Fibroblast of skin of left biceps (primary cell): ENCODE results near the gene GOLGA6A.
"Not testable (repeated sequence)": the region's sequence is repeated elsewhere in the genome, so short reads cannot be mapped to it uniquely, and the experiment has no call there.

Experiments used
- DNase-seq, 2 experiments: peaks; one replicate each; pipeline ENCODE4 v3.0.0-alpha.2; 2013; ENCODE audit warnings: low read depth in 2 of 2

Gene GOLGA6A

DNA sequence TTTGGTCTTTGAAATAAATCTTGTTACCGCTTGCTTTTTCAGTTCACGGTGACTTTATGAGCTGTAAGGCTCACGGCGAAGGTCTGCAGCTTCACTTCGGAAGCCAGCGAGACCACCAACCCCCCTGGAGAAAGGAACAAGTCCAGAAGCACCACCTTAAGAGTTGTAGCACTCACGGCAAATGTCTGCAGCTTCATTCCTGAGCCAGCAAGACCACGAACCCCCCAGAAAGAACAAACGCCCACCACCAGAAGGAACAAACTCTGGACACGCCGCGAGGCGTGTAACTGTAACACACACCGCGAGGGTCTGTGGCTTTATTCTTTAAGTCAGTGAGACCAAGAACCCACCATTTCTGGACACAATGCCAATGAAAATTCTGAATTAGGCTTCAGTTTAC, 28.8 kb downstream of the GOLGA6A start:
- DNase-seq = no peak

DNA sequence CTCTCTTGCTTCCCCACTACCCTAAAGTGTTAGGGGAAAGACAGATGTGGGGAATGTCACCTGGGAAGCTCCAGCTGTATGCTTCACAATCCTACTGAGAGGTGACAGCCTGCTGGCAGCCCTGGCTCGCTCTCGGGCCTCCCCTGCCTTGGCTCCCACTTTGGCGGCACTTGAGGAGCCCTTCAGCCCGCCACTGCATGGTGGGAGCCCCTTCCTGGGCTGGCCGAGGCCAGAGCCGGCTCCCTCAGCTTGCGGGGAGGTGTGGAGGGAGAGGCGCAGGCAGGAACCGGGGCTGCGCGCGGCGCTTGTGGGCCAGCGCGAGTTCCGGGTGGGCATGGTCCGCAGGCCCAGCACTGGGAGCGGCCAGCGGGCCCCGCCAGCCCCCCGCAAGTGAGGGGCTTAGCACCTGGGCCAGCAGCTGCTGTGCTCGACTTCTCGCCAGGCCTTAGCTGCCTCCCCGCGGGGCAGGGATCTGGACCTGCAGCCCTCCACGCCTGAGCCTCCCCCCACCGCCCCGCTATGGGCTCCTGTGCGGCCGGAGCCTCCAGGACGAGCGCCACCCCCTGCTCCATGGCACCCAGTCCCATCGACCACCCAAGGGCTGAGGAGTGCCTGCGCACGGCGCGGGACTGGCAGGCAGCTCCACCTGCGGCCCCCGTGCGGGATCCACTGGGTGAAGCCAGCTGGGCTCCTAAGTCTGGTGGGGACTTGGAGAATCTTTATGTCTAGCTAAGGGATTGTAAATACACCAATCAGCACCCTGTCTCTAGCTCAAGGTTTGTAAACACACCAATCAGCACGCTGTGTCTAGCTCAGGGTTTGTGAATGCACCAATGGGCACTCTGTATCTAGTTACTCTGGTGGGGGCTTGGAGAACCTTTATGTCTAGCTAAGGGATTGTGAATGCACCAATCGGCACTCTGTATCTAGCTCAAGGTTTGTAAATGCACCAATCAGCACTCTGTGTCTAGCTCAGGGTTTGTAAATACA, 29.8 kb downstream of the GOLGA6A start:
- not testable (repeated sequence) for DNase-seq

DNA sequence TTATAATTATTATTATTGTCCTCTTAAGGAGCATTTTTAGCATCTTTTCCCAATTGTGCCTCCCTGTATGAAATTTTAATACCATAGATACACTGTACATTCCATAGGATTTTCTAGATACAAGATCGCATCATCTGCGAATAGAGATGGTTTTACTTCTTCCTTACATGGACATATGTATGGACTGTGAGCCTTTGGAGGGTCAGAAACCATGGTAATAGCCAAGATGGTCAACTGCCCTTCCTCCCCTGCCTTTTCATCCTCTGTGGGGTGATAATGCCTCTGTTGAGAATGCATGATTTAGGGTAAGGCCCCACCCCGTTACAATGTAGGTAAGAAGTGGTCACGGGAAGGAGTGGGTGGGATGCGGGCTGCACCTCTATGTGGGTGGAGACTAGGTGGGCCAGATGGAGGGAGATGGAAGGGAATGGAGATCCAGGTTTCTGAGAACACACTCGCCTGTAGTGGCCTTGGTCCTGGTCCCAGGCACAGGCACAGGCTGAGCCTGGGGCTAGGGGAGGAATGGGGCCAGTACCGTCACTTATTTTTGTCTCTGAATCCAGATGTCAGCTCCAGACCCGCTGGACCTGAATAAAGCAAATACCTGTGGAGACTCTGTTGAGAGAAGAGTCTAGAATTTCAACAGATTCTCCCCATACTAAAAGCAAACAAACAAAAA, 31.7 kb downstream of the GOLGA6A start:
- no peak for DNase-seq

DNA sequence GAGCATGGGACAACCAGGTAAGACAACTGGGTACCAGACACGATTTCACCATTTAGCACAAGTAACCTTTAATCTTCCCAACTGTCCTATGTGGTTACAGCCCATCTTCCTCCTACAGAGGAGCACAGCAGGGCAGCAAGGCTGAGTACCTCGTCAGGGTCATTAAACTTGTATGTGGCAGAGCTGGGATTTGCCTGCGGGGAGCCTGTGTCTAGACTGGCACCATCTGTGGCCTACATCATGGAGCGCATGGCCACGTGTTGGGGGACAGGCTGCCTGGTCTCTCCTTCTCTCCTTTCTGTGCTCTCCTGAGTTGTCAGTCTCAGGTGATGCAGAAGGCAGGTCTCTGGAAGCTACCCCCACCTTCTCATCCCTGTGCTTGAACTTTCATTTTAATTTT, 32.2 kb downstream of the GOLGA6A start:
- DNase-seq = no peak

DNA sequence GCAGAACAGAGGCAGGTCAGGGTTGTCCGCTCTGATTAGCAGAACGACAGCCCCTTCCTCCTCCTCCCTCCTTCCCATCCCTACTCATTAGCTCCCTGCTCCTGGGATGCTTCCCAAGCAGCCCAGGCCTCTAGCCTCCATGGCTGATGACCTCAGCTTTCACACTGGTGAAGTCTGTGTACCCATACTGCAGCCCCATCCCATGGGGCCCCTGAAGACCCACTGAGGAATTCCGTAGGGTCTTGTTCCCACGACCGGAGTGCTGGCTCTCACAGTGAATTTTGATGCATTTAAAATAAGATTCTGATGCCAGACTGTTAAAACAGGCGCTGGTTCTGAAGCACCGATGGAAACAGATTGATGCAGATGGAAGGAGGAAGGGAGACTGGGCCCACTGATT, 36.1 kb downstream of the GOLGA6A start:
- DNase-seq = no peak

DNA sequence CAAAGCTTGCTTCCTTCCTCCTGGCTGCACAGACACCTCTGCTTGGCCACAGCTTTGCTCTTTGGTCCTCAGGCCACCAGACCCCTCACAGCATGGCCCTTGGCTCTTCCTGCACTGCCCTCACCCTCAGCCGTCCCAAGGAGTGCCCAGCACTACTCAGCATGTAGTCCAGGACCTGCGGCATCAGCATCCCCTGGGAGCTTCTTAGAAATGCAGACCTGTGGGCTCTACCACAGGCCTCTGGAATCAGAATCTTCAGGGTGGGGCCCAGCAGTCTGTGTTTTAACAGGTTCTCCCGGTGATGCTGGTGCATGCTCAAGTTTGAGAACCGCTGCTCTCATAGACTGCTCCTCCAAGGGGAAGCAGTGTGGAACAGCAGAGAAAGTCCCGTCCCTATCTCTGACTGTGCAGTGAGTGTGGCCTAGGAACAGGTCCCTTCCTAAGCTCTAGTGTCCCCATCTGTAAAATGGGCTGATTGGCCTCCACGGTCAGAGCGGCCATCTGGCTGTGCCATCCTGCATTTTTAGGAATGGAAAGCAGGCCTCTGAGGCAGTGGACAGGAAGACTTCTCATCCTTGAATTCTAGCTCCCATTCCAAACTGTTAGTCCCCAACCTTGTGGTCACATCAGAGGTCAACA, 36.6 kb downstream of the GOLGA6A start:
- DNase-seq = no peak

DNA sequence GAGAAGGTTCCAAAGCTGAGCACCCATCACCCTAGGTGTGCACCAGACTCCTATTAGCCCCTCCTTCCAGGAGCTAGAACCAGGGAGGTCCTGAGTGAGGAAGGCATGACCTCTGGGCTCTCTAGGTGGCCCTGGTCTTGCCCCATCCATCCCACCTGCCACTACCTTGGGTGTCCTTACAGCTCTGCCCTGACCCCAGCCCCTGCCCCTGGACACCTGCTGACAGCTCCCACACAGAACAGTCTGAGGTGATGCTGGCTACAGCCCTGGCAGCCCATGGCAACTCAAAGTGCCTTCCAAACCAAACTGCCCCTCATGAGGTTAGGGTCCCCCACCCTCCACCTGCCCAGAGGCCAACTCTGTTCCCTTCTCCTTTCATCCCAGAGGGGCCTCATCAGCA, 37.2 kb downstream of the GOLGA6A start:
- DNase-seq = no peak

DNA sequence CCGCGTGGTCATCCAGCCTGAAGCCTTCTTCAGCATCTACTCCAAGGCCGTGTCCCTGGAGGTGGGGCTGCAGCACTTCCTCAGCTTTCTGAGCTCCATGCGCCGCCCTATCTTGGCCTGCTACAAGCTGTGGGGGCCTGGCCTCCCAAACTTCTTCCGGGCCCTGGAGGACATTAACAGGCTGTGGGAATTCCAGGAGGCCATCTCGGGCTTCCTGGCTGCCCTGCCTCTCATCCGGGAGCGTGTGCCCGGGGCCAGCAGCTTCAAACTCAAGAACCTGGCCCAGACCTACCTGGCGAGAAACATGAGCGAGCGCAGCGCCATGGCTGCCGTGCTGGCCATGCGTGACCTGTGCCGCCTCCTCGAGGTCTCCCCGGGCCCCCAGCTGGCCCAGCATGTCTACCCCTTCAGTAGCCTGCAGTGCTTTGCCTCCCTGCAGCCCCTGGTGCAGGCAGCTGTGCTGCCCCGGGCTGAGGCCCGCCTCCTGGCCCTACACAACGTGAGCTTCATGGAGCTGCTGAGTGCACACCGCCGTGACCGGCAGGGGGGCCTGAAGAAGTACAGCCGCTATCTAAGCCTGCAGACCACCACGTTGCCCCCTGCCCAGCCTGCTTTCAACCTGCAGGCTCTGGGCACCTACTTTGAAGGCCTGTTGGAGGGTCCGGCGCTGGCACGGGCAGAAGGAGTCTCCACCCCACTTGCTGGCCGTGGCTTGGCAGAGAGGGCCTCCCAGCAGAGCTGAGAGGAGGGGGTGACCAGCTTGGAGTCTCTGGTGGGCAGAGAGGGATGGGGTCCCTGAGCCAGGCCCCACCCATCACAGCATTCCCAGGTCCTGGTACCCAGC, 37.9 kb downstream of the GOLGA6A start:
- no peak for DNase-seq

DNA sequence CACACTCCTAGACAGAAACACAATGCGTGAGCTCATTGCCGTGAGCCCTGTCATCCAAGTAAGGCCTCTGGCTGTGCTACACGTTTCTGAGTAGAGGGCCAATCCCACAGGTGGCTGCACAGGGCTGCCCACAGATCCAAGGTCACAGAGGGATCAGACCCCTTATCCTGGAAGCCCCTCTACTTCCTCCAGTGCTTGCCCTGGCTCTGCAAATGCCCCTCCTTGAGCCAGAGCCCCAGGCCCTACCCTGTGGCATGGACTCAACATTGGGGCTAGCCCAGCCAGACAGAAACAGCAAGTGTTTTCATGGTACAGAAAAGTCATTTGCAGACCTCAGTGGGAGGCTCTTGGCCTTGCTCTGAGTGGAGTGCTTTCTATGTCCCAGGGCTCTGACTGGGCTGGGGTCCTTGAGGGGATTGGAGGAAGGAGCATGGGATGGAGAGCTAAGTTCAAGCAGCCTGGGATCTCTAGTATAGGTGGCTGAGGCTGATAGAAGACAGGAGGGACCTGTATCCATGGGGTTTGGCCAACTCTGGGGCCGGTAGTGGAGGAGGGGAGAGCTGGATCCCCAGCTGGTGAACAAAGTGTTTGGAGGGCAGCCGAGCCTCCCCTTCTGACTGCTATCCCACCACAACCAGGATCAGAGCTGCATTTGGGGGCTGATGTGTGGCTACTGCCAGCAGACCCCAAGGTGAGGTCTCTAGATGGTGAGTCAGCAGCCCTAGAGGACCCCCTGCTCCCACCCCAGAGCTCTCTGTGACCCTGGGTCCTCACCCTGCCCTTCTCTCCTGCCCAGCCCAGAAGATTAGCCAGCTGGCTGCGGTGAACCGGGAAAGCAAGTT, 38.7 kb downstream of the GOLGA6A start:
- DNase-seq = no peak

DNA sequence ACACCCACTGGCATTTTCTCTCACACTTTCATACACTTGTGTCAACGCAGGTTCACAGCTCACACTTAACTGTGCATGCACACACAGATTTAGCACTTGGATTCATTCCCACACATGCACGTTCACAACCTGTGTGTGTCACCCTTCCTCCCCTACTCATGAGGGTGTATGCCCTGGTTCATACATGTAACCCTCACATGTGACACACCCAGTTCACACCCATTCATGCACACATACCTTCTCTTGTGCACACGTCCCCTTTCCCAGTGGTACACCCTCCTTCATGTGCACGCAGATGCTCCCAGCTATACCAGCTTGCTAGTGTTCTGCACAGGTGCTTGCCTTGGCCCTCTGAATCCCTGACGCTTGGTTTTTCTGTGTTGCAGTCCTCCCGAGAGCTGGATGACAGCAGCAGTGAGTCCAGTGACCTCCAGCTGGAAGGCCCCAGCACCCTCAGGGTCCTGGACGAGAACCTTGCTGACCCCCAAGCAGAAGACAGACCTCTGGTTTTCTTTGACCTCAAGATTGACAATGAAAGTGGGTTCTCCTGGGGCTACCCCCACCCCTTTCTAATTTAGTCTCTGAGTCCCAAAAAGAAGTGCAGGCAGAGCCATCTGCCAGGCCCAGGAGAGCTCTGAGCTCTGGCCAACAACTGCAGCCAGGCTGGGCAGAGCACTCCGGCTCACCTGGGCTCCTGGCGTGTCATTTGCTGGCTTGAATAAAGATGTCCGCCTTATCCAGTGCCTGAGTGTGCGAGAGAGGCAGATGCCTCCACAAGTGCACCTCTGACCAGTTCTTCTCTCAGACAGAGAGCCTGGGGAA, 39.5 kb downstream of the GOLGA6A start:
- DNase-seq = no peak

DNA sequence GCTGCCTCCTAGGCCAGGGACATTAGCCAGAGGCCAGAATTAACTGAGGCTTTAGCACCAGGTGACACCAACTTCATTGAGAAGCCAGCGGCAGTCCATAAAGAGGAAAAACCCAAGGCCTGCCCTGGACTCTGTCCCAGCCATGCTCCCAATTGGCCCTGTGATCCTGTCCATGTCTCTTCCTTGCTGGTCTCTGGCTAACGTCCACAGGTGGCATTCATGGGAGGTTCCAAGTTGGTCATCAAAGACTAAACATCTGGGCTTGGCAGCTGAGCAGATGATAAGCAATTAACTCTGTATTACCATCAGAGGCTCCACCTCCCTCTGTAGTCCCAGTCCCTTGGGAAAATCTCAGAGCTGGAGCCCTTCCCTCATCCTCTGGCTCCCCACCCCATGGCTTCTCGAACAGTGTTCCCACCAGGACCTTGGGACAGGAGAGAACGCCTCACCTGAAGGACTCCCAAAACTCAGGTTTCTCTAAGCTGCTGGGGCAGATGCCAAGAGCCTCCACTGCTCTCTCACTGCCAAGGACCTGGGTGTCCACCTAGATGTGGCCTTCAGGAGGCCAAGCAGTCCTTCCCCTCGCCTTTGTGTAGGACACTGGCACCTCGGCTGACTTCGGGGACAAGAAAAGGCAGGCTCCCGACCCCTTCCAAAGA, 40.4 kb downstream of the GOLGA6A start:
- DNase-seq = no peak

DNA sequence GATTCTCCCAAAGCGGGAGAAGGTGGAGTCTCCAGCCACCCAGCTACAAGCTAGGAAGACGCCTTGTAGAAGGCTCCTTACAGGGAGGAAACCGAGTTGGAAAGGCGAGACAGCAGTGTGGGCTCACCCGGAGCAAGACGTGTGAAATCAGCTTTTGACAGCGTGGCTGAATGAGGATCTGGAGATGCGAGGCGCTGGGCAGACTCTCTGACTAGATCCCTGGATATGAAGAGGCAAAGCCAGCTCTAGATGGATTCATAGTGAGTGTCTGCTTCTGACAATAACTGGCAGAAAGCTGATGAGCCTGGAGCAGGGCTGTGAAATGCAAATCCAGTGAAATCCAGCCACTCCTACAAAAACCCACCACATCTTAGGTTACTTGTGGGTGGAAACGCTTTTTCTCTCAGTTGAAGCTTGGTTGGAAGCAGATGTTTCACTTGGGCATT, 41.0 kb downstream of the GOLGA6A start:
- DNase-seq = peak in 1 of 2 experiments; percentile 35

DNA sequence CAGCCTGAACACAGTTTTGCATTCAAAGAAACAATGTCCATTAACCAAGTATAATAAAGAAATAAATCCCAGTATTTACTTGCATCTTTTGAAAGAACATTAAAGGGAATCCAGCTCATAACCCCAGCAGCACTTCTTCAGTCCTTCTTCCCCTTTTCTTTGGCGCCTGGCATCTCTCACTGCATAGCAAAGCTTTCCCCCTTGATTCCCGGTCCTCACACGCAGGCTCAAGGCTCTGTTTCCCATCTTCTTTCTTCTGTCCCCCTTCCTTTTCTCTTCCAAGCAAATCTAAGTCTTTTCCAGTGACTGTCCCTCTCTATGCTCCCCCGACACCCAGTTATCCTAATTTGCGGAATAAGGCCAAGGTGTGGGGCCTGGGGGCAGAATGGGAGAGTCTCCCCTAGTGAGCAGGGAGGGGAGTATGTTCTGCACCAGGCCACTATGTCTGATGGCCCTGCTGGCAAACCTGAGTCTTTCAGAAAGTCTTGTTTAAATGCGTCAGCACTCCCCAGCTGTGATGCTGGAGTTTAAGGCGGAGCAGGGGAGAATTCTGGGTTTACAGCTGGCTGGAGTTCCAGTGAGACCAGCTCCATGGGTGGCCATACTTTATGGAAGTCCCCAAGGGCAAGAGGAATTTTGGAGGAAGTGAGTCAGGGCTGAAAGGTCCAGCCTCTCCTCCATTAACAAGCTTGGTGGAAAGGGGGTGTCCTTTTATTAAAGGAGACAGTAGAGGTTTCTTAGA, 42.1 kb downstream of the GOLGA6A start:
- peak; percentile 95 for DNase-seq

DNA sequence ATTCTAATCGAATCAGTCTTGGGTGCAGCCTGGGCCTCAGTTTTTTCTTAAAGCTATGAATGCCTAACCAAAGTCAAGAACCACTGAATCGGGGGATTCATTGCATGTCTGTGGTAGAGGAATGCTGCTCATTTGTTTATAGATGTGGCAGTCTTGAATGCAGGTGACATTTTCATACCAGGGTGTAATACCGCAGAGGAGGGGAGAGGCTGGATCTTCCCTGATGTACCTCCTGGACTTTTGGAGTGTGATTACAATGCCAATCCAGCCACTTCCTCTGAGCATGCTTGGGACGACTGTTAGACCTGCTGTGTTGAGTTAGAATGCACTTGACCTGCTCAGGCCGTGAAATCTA, 42.7 kb downstream of the GOLGA6A start:
- DNase-seq = no peak

DNA sequence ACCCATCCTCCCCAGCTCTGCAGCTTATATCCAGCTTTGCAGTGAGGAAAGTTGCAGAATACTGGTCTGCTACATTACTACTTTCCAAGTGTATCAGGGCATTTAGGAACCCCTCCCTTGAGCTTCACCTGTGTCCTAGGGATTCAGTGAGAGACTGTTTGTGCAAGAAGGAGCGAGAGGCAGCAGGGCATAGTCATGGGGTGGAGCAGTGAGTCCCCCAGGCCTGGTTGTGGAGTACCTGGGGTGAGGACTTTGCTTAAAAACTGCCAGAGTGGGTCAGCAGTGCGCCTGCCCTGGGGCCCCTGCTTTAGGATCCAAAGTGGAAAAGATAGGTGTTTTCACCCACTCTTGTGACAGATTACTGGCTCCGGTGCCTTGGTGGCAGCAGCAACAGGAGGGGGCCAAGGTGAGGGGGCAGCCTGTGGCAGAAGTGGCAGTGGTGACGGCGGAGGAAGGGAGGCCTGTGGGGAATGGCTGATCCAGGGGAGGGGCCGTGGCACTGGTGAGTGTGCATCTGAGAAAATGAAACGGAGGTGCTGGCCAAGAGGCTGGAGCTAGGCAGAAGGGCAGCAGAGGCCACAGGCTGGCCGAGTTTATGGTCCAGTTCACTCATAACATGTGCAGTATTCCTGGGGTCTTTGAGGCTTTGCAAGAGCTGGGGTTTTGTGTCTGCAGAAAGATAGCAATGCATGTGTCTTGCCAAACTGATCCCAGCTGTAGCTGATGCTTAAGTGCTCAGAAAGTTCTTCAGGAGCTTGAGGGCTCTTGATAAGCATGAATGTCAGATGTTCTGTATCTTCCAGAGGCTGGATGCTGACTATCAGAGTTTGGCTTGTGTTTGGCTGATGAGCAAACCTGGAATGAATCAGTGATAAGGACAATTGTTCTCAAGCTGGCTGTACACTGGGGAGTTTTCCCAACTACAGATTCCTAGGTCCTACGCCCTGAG, 43.4 kb downstream of the GOLGA6A start:
- DNase-seq = no peak

DNA sequence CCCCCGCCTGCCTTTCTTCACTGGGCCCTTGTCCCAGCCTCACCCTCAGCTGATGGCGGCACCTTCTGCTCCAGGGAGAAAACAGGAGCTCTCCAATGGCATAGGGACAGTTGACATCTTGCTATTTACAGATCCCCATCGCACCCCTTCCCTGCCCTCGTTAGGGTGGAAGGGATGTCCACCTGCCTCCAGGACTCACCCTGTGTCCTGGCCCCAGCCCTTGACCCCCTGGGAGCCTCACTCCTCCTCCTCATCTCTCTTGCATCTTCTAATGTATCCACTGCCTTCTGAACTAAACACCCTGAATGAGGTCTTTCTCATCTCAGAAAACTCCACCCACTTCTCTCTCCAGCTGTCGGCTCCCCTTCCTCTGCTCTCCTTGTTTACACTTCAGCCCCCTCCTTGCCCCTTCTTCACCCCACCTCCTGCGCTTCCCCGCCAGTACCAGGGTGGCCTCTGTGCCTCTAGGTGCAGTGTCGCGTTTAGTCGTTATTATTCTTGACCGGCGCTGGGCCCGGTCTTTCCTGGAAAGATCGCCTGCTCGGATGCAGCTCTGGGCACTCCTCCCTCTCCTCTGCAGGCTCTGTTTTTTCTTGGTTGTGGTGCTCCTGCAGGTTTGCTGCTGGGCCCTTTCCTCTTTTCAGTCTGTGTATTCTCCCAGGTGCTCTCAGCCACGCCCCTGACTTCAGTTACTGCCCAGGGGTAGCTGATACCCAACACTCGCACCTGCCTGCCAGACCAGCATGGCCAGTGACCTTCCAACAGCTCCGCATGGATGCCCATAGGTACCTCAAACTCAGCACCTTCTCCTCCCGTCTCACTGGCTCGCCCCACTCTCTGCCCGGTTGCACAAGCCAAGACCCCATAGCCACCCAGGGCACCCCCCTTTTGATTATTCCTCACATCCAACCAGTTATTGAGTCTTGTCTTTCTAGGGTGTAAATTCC, 44.9 kb downstream of the GOLGA6A start:
- DNase-seq = no peak
